ENCODE measurements around the gene GIT1. TPM values are rescaled to one million over a fixed set of nuclear protein-coding genes. Genes with fewer than 3 reads are reported as not detected.

GIT1 gene
- total RNA-seq, 1 donor from 2014 or later: 108 TPM

GRCh38 chr17:29614349-29615047 is 25.1 kb upstream of the GIT1 start:
- no peaks in the 10 kb centered on the region for H3K36me3 Mint-ChIP-seq
- no peak for DNase-seq (ENCODE audit: low spot score in 2 of 2, unreplicated experiment in 2 of 2)
- no peak for TF ChIP-seq CTCF (IDR thresholded peaks at IDR 0.05; ENCODE audit: unreplicated experiment)
- peaks cover 17% of the 10 kb centered on the region for H3K4me1 Mint-ChIP-seq
- H3K27me3 Mint-ChIP-seq (ENCODE audit: low read depth): peaks cover 51% of the 10 kb centered on the region
- H3K27ac Mint-ChIP-seq: peak overlapping the region; percentile 69
- H3K4me3 Mint-ChIP-seq: peak overlapping the region; percentile 46
- H3K9me3 Mint-ChIP-seq: no peaks in the 10 kb centered on the region

DNA sequence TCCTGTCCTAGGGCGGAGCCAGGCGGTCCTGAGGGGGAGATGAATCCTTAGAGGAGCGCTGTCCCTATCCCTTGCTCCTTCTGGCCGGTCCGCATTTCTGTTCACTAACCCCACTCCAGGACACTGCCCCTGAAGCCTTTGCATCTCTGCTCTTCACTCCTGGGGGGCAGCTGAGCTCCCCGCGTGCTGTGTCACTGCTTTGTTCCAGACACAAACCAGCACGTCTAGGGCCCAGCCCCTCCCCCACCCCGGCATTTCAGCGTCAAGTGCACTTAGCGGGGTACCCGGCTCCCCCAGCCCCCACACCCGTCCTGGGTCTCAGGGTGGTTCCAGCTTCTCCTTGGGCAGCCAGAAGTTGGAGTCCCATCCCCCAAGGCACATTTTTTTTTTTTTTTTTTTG is 24.4 kb upstream of the GIT1 start:
- Mint-ChIP-seq H3K4me3 (peak overlapping the region; percentile 46), H3K27me3 (ENCODE audit: low read depth) (peaks cover 46% of the 10 kb centered on the region), H3K36me3 (no peaks in the 10 kb centered on the region), H3K27ac (no peak overlapping the region), H3K4me1 (peaks cover 17% of the 10 kb centered on the region), H3K9me3 (no peaks in the 10 kb centered on the region)
- no peak for TF ChIP-seq CTCF (IDR thresholded peaks at IDR 0.05; ENCODE audit: unreplicated experiment)
- no peak for DNase-seq (ENCODE audit: low spot score in 2 of 2, unreplicated experiment in 2 of 2)

GRCh38 chr17:29613352-29613837 is 23.9 kb upstream of the GIT1 start:
- Mint-ChIP-seq H3K36me3 (no peaks in the 10 kb centered on the region), H3K4me1 (peaks cover 17% of the 10 kb centered on the region), H3K27ac (no peak overlapping the region), H3K27me3 (ENCODE audit: low read depth) (peaks cover 42% of the 10 kb centered on the region), H3K4me3 (no peak overlapping the region), H3K9me3 (no peaks in the 10 kb centered on the region)
- TF ChIP-seq CTCF (IDR thresholded peaks at IDR 0.05; ENCODE audit: unreplicated experiment): peak; percentile 89
- peak; percentile 87 to 97 for DNase-seq (ENCODE audit: low spot score in 2 of 2, unreplicated experiment in 2 of 2)

- Mint-ChIP-seq H3K9me3 (no peaks in the 10 kb centered on the region), H3K4me1 (peaks cover 17% of the 10 kb centered on the region), H3K27ac (no peak overlapping the region), H3K27me3 (ENCODE audit: low read depth) (peaks cover 36% of the 10 kb centered on the region), H3K36me3 (no peaks in the 10 kb centered on the region), H3K4me3 (no peak overlapping the region)
- no peak for DNase-seq (ENCODE audit: low spot score in 2 of 2, unreplicated experiment in 2 of 2)
- TF ChIP-seq CTCF (IDR thresholded peaks at IDR 0.05; ENCODE audit: unreplicated experiment): no peak
Observed at GRCh38 chr17:29612404-29613280, 23.2 kb upstream of the GIT1 start.

DNA sequence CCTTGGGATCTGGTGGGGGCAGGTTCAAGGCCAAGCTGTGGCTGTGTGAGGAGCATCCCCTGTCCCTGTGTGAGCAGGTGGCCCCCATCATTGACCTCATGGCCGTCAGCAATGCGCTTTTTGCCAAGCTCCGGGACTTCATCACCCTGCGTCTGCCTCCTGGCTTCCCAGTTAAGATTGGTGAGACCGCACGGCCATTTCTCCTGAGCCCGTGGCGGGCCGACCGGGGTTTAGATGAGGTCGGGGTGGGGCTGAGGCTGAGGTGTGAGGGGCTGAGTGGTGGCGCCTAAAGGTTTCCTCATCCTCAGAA is 22.6 kb upstream of the GIT1 start:
- Mint-ChIP-seq H3K27ac (no peak overlapping the region), H3K4me1 (peaks cover 12% of the 10 kb centered on the region), H3K4me3 (no peak overlapping the region), H3K9me3 (no peaks in the 10 kb centered on the region), H3K27me3 (ENCODE audit: low read depth) (peaks cover 30% of the 10 kb centered on the region), H3K36me3 (no peaks in the 10 kb centered on the region)
- no peak for DNase-seq (ENCODE audit: low spot score in 2 of 2, unreplicated experiment in 2 of 2)
- TF ChIP-seq CTCF (IDR thresholded peaks at IDR 0.05; ENCODE audit: unreplicated experiment): no peak
